ENCODE measurements around the gene SLC38A10. TPM values are rescaled to one million over a fixed set of nuclear protein-coding genes. Genes with fewer than 3 reads are reported as not detected.
A peak's percentile ranks its signal among the peaks of the same experiment; 100 is the strongest.

SLC38A10 gene
- total RNA-seq, 4 donors from 2014 or later, result 126 to 206 (median 169) TPM

GRCh38 chr17:81299846-81300585 is 4.9 kb upstream of the SLC38A10 start:
- Histone ChIP-seq H3K9me3 (no peaks in the 10 kb centered on the region), H3K4me3 (no peak overlapping the region), H3K36me3 (no peaks in the 10 kb centered on the region), H3K4me1 (peaks cover 0 to 4% (median 0%) of the 10 kb centered on the region in 4 donors), H3K27ac (no peak overlapping the region), H3K27me3 (no peaks in the 10 kb centered on the region)
- TF ChIP-seq POLR2A (IDR thresholded peaks at IDR 0.05), result no peak
- TF ChIP-seq CTCF (IDR thresholded peaks at IDR 0.05), result no peak
- no peak for DNase-seq

GRCh38 chr17:81298991-81299738 is 4.1 kb upstream of the SLC38A10 start:
- Histone ChIP-seq H3K4me3 (no peak overlapping the region), H3K27me3 (no peaks in the 10 kb centered on the region), H3K9me3 (no peaks in the 10 kb centered on the region), H3K4me1 (peaks cover 0 to 7% (median 0%) of the 10 kb centered on the region in 4 donors), H3K27ac (no peak overlapping the region), H3K36me3 (no peaks in the 10 kb centered on the region)
- TF ChIP-seq POLR2A (IDR thresholded peaks at IDR 0.05) (no peak), CTCF (IDR thresholded peaks at IDR 0.05) (no peak)
- no peak for DNase-seq

- Histone ChIP-seq H3K36me3 (no peaks in the 10 kb centered on the region), H3K9me3 (no peaks in the 10 kb centered on the region), H3K4me3 (no peak overlapping the region), H3K4me1 (peaks cover 0 to 13% (median 0%) of the 10 kb centered on the region in 4 donors), H3K27me3 (no peaks in the 10 kb centered on the region), H3K27ac (no peak overlapping the region)
- DNase-seq, result no peak
- no peak for TF ChIP-seq POLR2A (IDR thresholded peaks at IDR 0.05)
Measured at GRCh38 chr17:81298325-81298990, 3.4 kb upstream of the SLC38A10 start.

- peak overlapping the region; percentile 80 to 99 (median 90) for H3K4me3 ChIP-seq
- no peaks in the 10 kb centered on the region for H3K27me3 ChIP-seq
- no peaks in the 10 kb centered on the region for H3K9me3 ChIP-seq
- peak overlapping the region; percentile 93 to 99 (median 95) for H3K27ac ChIP-seq
- DNase-seq, result peak; percentile 69 to 88 (median 81)
- TF ChIP-seq CTCF (IDR thresholded peaks at IDR 0.05), result peak in 5 of 6 experiments; percentile 20 to 74 (median 60)
- TF ChIP-seq POLR2A (IDR thresholded peaks at IDR 0.05), result peak; percentile 67 to 85
- peaks cover 0 to 2% (median 0%) of the 10 kb centered on the region in 3 donors for H3K36me3 ChIP-seq
- peaks cover 0 to 33% (median 0%) of the 10 kb centered on the region in 4 donors for H3K4me1 ChIP-seq
Measured at GRCh38 chr17:81295676-81296381, 722 bp upstream of the SLC38A10 start.

GRCh38 chr17:81294512-81295030 is 536 bp downstream of the SLC38A10 start:
- TF ChIP-seq POLR2A (IDR thresholded peaks at IDR 0.05) (no peak), CTCF (IDR thresholded peaks at IDR 0.05) (no peak)
- DNase-seq, result peak; percentile 34 to 69 (median 64)
- Histone ChIP-seq H3K27ac (peak overlapping the region; percentile 93 to 99 (median 95)), H3K9me3 (no peaks in the 10 kb centered on the region), H3K4me3 (peak overlapping the region; percentile 80 to 99 (median 90)), H3K36me3 (peaks cover 0 to 12% (median 0%) of the 10 kb centered on the region in 3 donors), H3K4me1 (peaks cover 0 to 33% (median 0%) of the 10 kb centered on the region in 4 donors), H3K27me3 (no peaks in the 10 kb centered on the region)
